Brain microvascular endothelial cell (primary cell): ENCODE measurements around the gene DEAF1.
"Not testable (repeated sequence)": the region's sequence is repeated elsewhere in the genome, so short reads cannot be mapped to it uniquely, and the experiment has no call there.

Experiments used
- DNase-seq: peaks from one replicate; pipeline ENCODE4 v3.0.0-alpha.2; 2020
- H3K27ac ChIP-seq: fragments of 250-450 bp; sonication (Bioruptor Pico); 2 replicates; pipeline ENCODE4 v1.5.1; 2020; ENCODE audit warnings: mild to moderate bottlenecking, moderate library complexity
- H3K27me3 ChIP-seq: fragments of 250-450 bp; sonication (Bioruptor Pico); replicated peaks from 2 replicates; pipeline ENCODE4 v1.5.1; 2020; ENCODE audit warnings: mild to moderate bottlenecking
- H3K36me3 ChIP-seq: fragments of 250-450 bp; sonication (Bioruptor Pico); replicated peaks from 2 replicates; pipeline ENCODE4 v1.5.1; 2020; ENCODE audit warnings: mild to moderate bottlenecking
- H3K4me3 ChIP-seq: 2 replicates; pipeline ENCODE4 v1.5.1; 2011; ENCODE audit warnings: low read depth, mild to moderate bottlenecking, control low read depth, low read length, moderate library complexity
- CTCF ChIP-seq: IDR thresholded peaks from 2 replicates; pipeline ENCODE4 v1.5.1; 2011; ENCODE audit warnings: low read depth, mild to moderate bottlenecking, moderate library complexity, low read length, control low read depth, inconsistent platforms; ENCODE audit errors: missing control alignments
- in situ Hi-C: cut with HindIII; loops from 2 replicates; pipeline ENCODE4 v1.10.0; 2017; ENCODE audit warnings: low sequenced_read_pairs, low pct_ligation_motif_present

Gene DEAF1

GRCh38 chr11:693887-694562, 997 bp downstream of the DEAF1 start:
- Histone ChIP-seq H3K27ac (no peak overlapping the region), H3K27me3 (no peaks in the 10 kb centered on the region), H3K4me3 (peak overlapping the region; percentile 77), H3K36me3 (peaks cover 2% of the 10 kb centered on the region)
- DNase-seq, result no peak
- no peak for TF ChIP-seq CTCF
- in situ Hi-C loops, result no loop called here

- no peak overlapping the region for H3K27ac ChIP-seq
- H3K27me3 ChIP-seq, result no peaks in the 10 kb centered on the region
- no peak for TF ChIP-seq CTCF
- in situ Hi-C loops, result no loop called here
- peaks cover 7% of the 10 kb centered on the region for H3K36me3 ChIP-seq
- H3K4me3 ChIP-seq, result peak overlapping the region; percentile 77
- no peak for DNase-seq
Observed at GRCh38 chr11:693415-693831, 1.6 kb downstream of the DEAF1 start.

GRCh38 chr11:692824-693414, 2.1 kb downstream of the DEAF1 start:
- no peak overlapping the region for H3K27ac ChIP-seq
- DNase-seq, result no peak
- H3K36me3 ChIP-seq, result peaks cover 10% of the 10 kb centered on the region
- in situ Hi-C loops, result no loop called here
- no peaks in the 10 kb centered on the region for H3K27me3 ChIP-seq
- H3K4me3 ChIP-seq, result peak overlapping the region; percentile 77
- no peak for TF ChIP-seq CTCF

- Histone ChIP-seq H3K36me3 (peaks cover 17% of the 10 kb centered on the region), H3K27ac (no peak overlapping the region), H3K4me3 (no peak overlapping the region), H3K27me3 (no peaks in the 10 kb centered on the region)
- no peak for DNase-seq
- TF ChIP-seq CTCF, result no peak
- in situ Hi-C loops, result no loop called here
Observed at GRCh38 chr11:691710-692590, 3.1 kb downstream of the DEAF1 start.

- H3K36me3 ChIP-seq, result peaks cover 26% of the 10 kb centered on the region
Observed at GRCh38 chr11:690738-691633, 4.0 kb downstream of the DEAF1 start.

GRCh38 chr11:690244-690643, 4.8 kb downstream of the DEAF1 start:
- H3K4me3 ChIP-seq, H3K27ac ChIP-seq, in situ Hi-C loops, H3K27me3 ChIP-seq, DNase-seq: not testable (repeated sequence)
- H3K36me3 ChIP-seq, result peaks cover 29% of the 10 kb centered on the region

More at GRCh38 chr11:690738-691633, 4.0 kb downstream of the DEAF1 start:
- TF ChIP-seq CTCF, result no peak
- H3K4me3 ChIP-seq, result no peak overlapping the region
- H3K27ac ChIP-seq, result no peak overlapping the region
- DNase-seq, result no peak
- in situ Hi-C loops, result no loop called here
- no peaks in the 10 kb centered on the region for H3K27me3 ChIP-seq
